Activated naive CD4-positive, alpha-beta T cell treated with anti-CD3 and anti-CD28 coated beads, Interleukin-2, amount 10 ng/mL, durations not matched to agents 7 days and 5 days (primary cell): ENCODE results near the gene MCM9.
"Not testable (repeated sequence)": the region's sequence is repeated elsewhere in the genome, so short reads cannot be mapped to it uniquely, and the experiment has no call there.

ENCODE experiments used
- CTCF ChIA-PET: fragments of 350-600 bp; sonication (Branson Sonifier 250); formaldehyde crosslinking; loops from one replicate; lab custom pipeline; 2021; ENCODE audit warnings: antibody characterized with exemption; lab: Charles Lee
- DNase-seq: peaks from one replicate; pipeline ENCODE4 v3.0.0-alpha.2; 2020
- H3K27ac Mint-ChIP-seq: one replicate; pipeline ENCODE4 v1.8.0; 2021; ENCODE audit warnings: mild to moderate bottlenecking, moderate library complexity, mixed read lengths
- H3K27me3 Mint-ChIP-seq: one replicate; pipeline ENCODE4 v1.8.0; 2021; ENCODE audit warnings: mild to moderate bottlenecking, mixed read lengths
- H3K36me3 Mint-ChIP-seq: one replicate; pipeline ENCODE4 v1.8.0; 2021; ENCODE audit warnings: mixed read lengths
- H3K4me1 Mint-ChIP-seq: one replicate; pipeline ENCODE4 v1.8.0; 2021; ENCODE audit warnings: mixed read lengths
- H3K4me3 Mint-ChIP-seq: one replicate; pipeline ENCODE4 v1.8.0; 2021; ENCODE audit warnings: mild to moderate bottlenecking, moderate library complexity, mixed read lengths
- H3K9me3 Mint-ChIP-seq: one replicate; pipeline ENCODE4 v1.8.0; 2021; ENCODE audit warnings: mixed read lengths

The MCM9 gene

GRCh38 chr6:118876198-118876597, 58.8 kb downstream of the MCM9 start:
- CTCF ChIA-PET, result interaction anchor here (0.6 to 1.1 kb wide), 3 partner anchors 12 to 306 kb away, joined by 3 to 4 read pairs (median 3); no protein-coding TSS in a partner anchor
- Mint-ChIP-seq H3K9me3 (peaks cover 1% of the 10 kb centered on the region), H3K4me1 (peaks cover 15% of the 10 kb centered on the region), H3K4me3 (no peak overlapping the region), H3K36me3 (peaks cover 16% of the 10 kb centered on the region), H3K27ac (no peak overlapping the region), H3K27me3 (no peaks in the 10 kb centered on the region)
- DNase-seq, result no peak

GRCh38 chr6:118875672-118876071, 59.3 kb downstream of the MCM9 start:
- H3K9me3 Mint-ChIP-seq, result peaks cover 1% of the 10 kb centered on the region
- H3K36me3 Mint-ChIP-seq, result peaks cover 20% of the 10 kb centered on the region
- no peak overlapping the region for H3K27ac Mint-ChIP-seq
- no peak overlapping the region for H3K4me3 Mint-ChIP-seq
- H3K27me3 Mint-ChIP-seq, result no peaks in the 10 kb centered on the region
- peaks cover 10% of the 10 kb centered on the region for H3K4me1 Mint-ChIP-seq
- CTCF ChIA-PET, result interaction anchor here (1.1 kb wide), 2 partner anchors 13 to 21 kb away, joined by 3 to 4 read pairs; no protein-coding TSS in a partner anchor
- no peak for DNase-seq

GRCh38 chr6:118873239-118873638, 61.7 kb downstream of the MCM9 start:
- no peaks in the 10 kb centered on the region for H3K27me3 Mint-ChIP-seq
- no peak for DNase-seq
- H3K27ac Mint-ChIP-seq, result no peak overlapping the region
- peaks cover 20% of the 10 kb centered on the region for H3K36me3 Mint-ChIP-seq
- H3K9me3 Mint-ChIP-seq, result peaks cover 4% of the 10 kb centered on the region
- no peak overlapping the region for H3K4me3 Mint-ChIP-seq
- H3K4me1 Mint-ChIP-seq, result peaks cover 9% of the 10 kb centered on the region
- CTCF ChIA-PET, result no interaction called here

- peaks cover 4% of the 10 kb centered on the region for H3K9me3 Mint-ChIP-seq
- H3K27ac Mint-ChIP-seq, result no peak overlapping the region
- H3K27me3 Mint-ChIP-seq, result no peaks in the 10 kb centered on the region
- peaks cover 21% of the 10 kb centered on the region for H3K36me3 Mint-ChIP-seq
- DNase-seq, result no peak
- peaks cover 9% of the 10 kb centered on the region for H3K4me1 Mint-ChIP-seq
- no peak overlapping the region for H3K4me3 Mint-ChIP-seq
- CTCF ChIA-PET, result no interaction called here
Measured at GRCh38 chr6:118872726-118873125, 62.2 kb downstream of the MCM9 start.

- Mint-ChIP-seq H3K9me3 (peaks cover 4% of the 10 kb centered on the region), H3K4me1 (peaks cover 9% of the 10 kb centered on the region), H3K27ac (no peak overlapping the region), H3K36me3 (peaks cover 21% of the 10 kb centered on the region), H3K27me3 (no peaks in the 10 kb centered on the region), H3K4me3 (no peak overlapping the region)
- CTCF ChIA-PET, result no interaction called here
- no peak for DNase-seq
Measured at GRCh38 chr6:118872318-118872717, 62.6 kb downstream of the MCM9 start.

- peaks cover 7% of the 10 kb centered on the region for H3K9me3 Mint-ChIP-seq
Measured at GRCh38 chr6:118871331-118871730, 63.6 kb downstream of the MCM9 start.

GRCh38 chr6:118869894-118870589, 64.9 kb downstream of the MCM9 start:
- peaks cover 31% of the 10 kb centered on the region for H3K36me3 Mint-ChIP-seq
- H3K27ac Mint-ChIP-seq, result no peak overlapping the region
- peaks cover 11% of the 10 kb centered on the region for H3K4me1 Mint-ChIP-seq
- DNase-seq, result no peak
- CTCF ChIA-PET, result interaction anchor here (0.6 kb wide), 1 partner anchor 187 kb away, joined by 3 read pairs; no protein-coding TSS in a partner anchor
- H3K9me3 Mint-ChIP-seq, result peaks cover 14% of the 10 kb centered on the region
- H3K4me3 Mint-ChIP-seq, result no peak overlapping the region
- H3K27me3 Mint-ChIP-seq, result no peaks in the 10 kb centered on the region

More at GRCh38 chr6:118871331-118871730, 63.6 kb downstream of the MCM9 start:
- no peak overlapping the region for H3K27ac Mint-ChIP-seq
- no peak overlapping the region for H3K4me3 Mint-ChIP-seq
- H3K36me3 Mint-ChIP-seq, result peaks cover 27% of the 10 kb centered on the region
- peaks cover 9% of the 10 kb centered on the region for H3K4me1 Mint-ChIP-seq
- CTCF ChIA-PET, result no interaction called here
- no peak for DNase-seq
- H3K27me3 Mint-ChIP-seq, result no peaks in the 10 kb centered on the region

GRCh38 chr6:118869350-118869749, 65.6 kb downstream of the MCM9 start:
- peaks cover 28% of the 10 kb centered on the region for H3K36me3 Mint-ChIP-seq
- DNase-seq, result no peak
- H3K4me3 Mint-ChIP-seq, result no peak overlapping the region
- CTCF ChIA-PET, result interaction anchor here (0.6 kb wide), 1 partner anchor 186 kb away, joined by 3 read pairs; no protein-coding TSS in a partner anchor
- peaks cover 17% of the 10 kb centered on the region for H3K4me1 Mint-ChIP-seq
- H3K9me3 Mint-ChIP-seq, result peaks cover 14% of the 10 kb centered on the region
- no peaks in the 10 kb centered on the region for H3K27me3 Mint-ChIP-seq
- no peak overlapping the region for H3K27ac Mint-ChIP-seq

GRCh38 chr6:118868901-118869300, 66.1 kb downstream of the MCM9 start:
- H3K4me3 Mint-ChIP-seq, H3K27me3 Mint-ChIP-seq, H3K27ac Mint-ChIP-seq, CTCF ChIA-PET, DNase-seq: not testable (repeated sequence)
- Mint-ChIP-seq H3K36me3 (peaks cover 27% of the 10 kb centered on the region), H3K9me3 (peaks cover 14% of the 10 kb centered on the region), H3K4me1 (peaks cover 20% of the 10 kb centered on the region)

GRCh38 chr6:118867181-118867580, 67.8 kb downstream of the MCM9 start:
- H3K27ac Mint-ChIP-seq, result no peak overlapping the region
- no peak for DNase-seq
- no peaks in the 10 kb centered on the region for H3K27me3 Mint-ChIP-seq
- H3K9me3 Mint-ChIP-seq, result peaks cover 17% of the 10 kb centered on the region
- peaks cover 29% of the 10 kb centered on the region for H3K36me3 Mint-ChIP-seq
- H3K4me1 Mint-ChIP-seq, result peaks cover 21% of the 10 kb centered on the region
- CTCF ChIA-PET, result no interaction called here
- no peak overlapping the region for H3K4me3 Mint-ChIP-seq

GRCh38 chr6:118865100-118865391, 69.9 kb downstream of the MCM9 start:
- no peak overlapping the region for H3K4me3 Mint-ChIP-seq
- H3K27me3 Mint-ChIP-seq, result no peaks in the 10 kb centered on the region
- peaks cover 29% of the 10 kb centered on the region for H3K36me3 Mint-ChIP-seq
- no peak overlapping the region for H3K27ac Mint-ChIP-seq
- CTCF ChIA-PET, result interaction anchor here (0.6 to 1.1 kb wide), 2 partner anchors 31 to 200 kb away, joined by 3 to 4 read pairs; no protein-coding TSS in a partner anchor
- H3K9me3 Mint-ChIP-seq, result peaks cover 23% of the 10 kb centered on the region
- H3K4me1 Mint-ChIP-seq, result peaks cover 28% of the 10 kb centered on the region
- DNase-seq, result no peak

GRCh38 chr6:118864341-118865099, 70.4 kb downstream of the MCM9 start:
- Mint-ChIP-seq H3K27ac (peak overlapping the region; percentile 62), H3K27me3 (no peaks in the 10 kb centered on the region), H3K4me1 (peaks cover 28% of the 10 kb centered on the region), H3K9me3 (peaks cover 25% of the 10 kb centered on the region), H3K36me3 (peaks cover 31% of the 10 kb centered on the region), H3K4me3 (no peak overlapping the region)
- no peak for DNase-seq
- CTCF ChIA-PET, result interaction anchor here (0.9 to 1.1 kb wide), 2 partner anchors 13 to 32 kb away, joined by 3 to 4 read pairs; no protein-coding TSS in a partner anchor

- H3K9me3 Mint-ChIP-seq, result peaks cover 21% of the 10 kb centered on the region
- peaks cover 27% of the 10 kb centered on the region for H3K36me3 Mint-ChIP-seq
- no peak overlapping the region for H3K4me3 Mint-ChIP-seq
- H3K27me3 Mint-ChIP-seq, result no peaks in the 10 kb centered on the region
- H3K4me1 Mint-ChIP-seq, result peaks cover 24% of the 10 kb centered on the region
- H3K27ac Mint-ChIP-seq, result no peak overlapping the region
- CTCF ChIA-PET, result no interaction called here
- no peak for DNase-seq
Measured at GRCh38 chr6:118862443-118862842, 72.5 kb downstream of the MCM9 start.

GRCh38 chr6:118860880-118861279, 74.1 kb downstream of the MCM9 start:
- Mint-ChIP-seq H3K27ac (no peak overlapping the region), H3K4me1 (peaks cover 24% of the 10 kb centered on the region), H3K27me3 (no peaks in the 10 kb centered on the region), H3K9me3 (peaks cover 13% of the 10 kb centered on the region), H3K4me3 (no peak overlapping the region), H3K36me3 (peaks cover 16% of the 10 kb centered on the region)
- DNase-seq, result no peak
- CTCF ChIA-PET, result interaction anchor here (1.3 kb wide), 1 partner anchor 11 kb away, joined by 3 read pairs; no protein-coding TSS in a partner anchor
